ENCODE measurements around the gene CCND2. TPM values are rescaled to one million over a fixed set of nuclear protein-coding genes. Genes with fewer than 3 reads are reported as not detected.

CCND2 gene
- total RNA-seq, 1 donor from 2014 or later = 607 TPM

- intact Hi-C loops (cut with micrococcal nuclease) = no loop called here
- H3K9me3 Mint-ChIP-seq = no peaks in the 10 kb centered on the region
- no peak overlapping the region for H3K27ac Mint-ChIP-seq
- peaks cover 92% of the 10 kb centered on the region for H3K36me3 Mint-ChIP-seq (ENCODE audit: low read depth)
- H3K4me1 Mint-ChIP-seq = peaks cover 83% of the 10 kb centered on the region
- H3K4me3 Mint-ChIP-seq = no peak overlapping the region
- H3K27me3 Mint-ChIP-seq = no peaks in the 10 kb centered on the region
- no peak for DNase-seq
Measured at GRCh38 chr12:4285070-4285469, 11.5 kb downstream of the CCND2 start.

GRCh38 chr12:4286228-4286627 lies 12.7 kb downstream of the CCND2 start:
- intact Hi-C loops (cut with micrococcal nuclease) = no loop called here
- no peaks in the 10 kb centered on the region for H3K27me3 Mint-ChIP-seq
- peaks cover 94% of the 10 kb centered on the region for H3K36me3 Mint-ChIP-seq (ENCODE audit: low read depth)
- peak overlapping the region; percentile 80 for H3K27ac Mint-ChIP-seq
- peaks cover 80% of the 10 kb centered on the region for H3K4me1 Mint-ChIP-seq
- H3K9me3 Mint-ChIP-seq = no peaks in the 10 kb centered on the region
- no peak overlapping the region for H3K4me3 Mint-ChIP-seq
- DNase-seq = no peak

- H3K36me3 Mint-ChIP-seq (ENCODE audit: low read depth) = peaks cover 95% of the 10 kb centered on the region
- peak overlapping the region; percentile 2 for H3K4me3 Mint-ChIP-seq
- H3K27me3 Mint-ChIP-seq = no peaks in the 10 kb centered on the region
- H3K9me3 Mint-ChIP-seq = no peaks in the 10 kb centered on the region
- H3K27ac Mint-ChIP-seq = peak overlapping the region; percentile 80
- intact Hi-C loops (cut with micrococcal nuclease) = no loop called here
- peaks cover 82% of the 10 kb centered on the region for H3K4me1 Mint-ChIP-seq
- DNase-seq = no peak
Measured at GRCh38 chr12:4286771-4287317, 13.3 kb downstream of the CCND2 start.

- Mint-ChIP-seq H3K4me1 (peaks cover 80% of the 10 kb centered on the region), H3K27me3 (no peaks in the 10 kb centered on the region), H3K36me3 (ENCODE audit: low read depth) (peaks cover 93% of the 10 kb centered on the region), H3K9me3 (no peaks in the 10 kb centered on the region), H3K4me3 (peak overlapping the region; percentile 46), H3K27ac (peak overlapping the region; percentile 80)
- no peak for DNase-seq
- intact Hi-C loops (cut with micrococcal nuclease) = no loop called here
Measured at GRCh38 chr12:4287325-4288211, 14.0 kb downstream of the CCND2 start.

GRCh38 chr12:4288296-4289131 lies 15.0 kb downstream of the CCND2 start:
- peaks cover 93% of the 10 kb centered on the region for H3K36me3 Mint-ChIP-seq (ENCODE audit: low read depth)
- no peaks in the 10 kb centered on the region for H3K27me3 Mint-ChIP-seq
- H3K4me3 Mint-ChIP-seq = peak overlapping the region; percentile 46
- intact Hi-C loops (cut with micrococcal nuclease) = no loop called here
- DNase-seq = no peak
- no peaks in the 10 kb centered on the region for H3K9me3 Mint-ChIP-seq
- peak overlapping the region; percentile 80 for H3K27ac Mint-ChIP-seq
- peaks cover 84% of the 10 kb centered on the region for H3K4me1 Mint-ChIP-seq

- Mint-ChIP-seq H3K4me1 (peaks cover 84% of the 10 kb centered on the region), H3K36me3 (ENCODE audit: low read depth) (peaks cover 93% of the 10 kb centered on the region), H3K9me3 (no peaks in the 10 kb centered on the region), H3K4me3 (no peak overlapping the region), H3K27ac (no peak overlapping the region), H3K27me3 (no peaks in the 10 kb centered on the region)
- intact Hi-C loops (cut with micrococcal nuclease) = no loop called here
- no peak for DNase-seq
Measured at GRCh38 chr12:4289231-4289878, 15.8 kb downstream of the CCND2 start.

GRCh38 chr12:4289998-4290790 lies 16.6 kb downstream of the CCND2 start:
- DNase-seq = no peak
- no peaks in the 10 kb centered on the region for H3K27me3 Mint-ChIP-seq
- H3K9me3 Mint-ChIP-seq = no peaks in the 10 kb centered on the region
- intact Hi-C loops (cut with micrococcal nuclease) = no loop called here
- peak overlapping the region; percentile 31 for H3K27ac Mint-ChIP-seq
- peaks cover 85% of the 10 kb centered on the region for H3K4me1 Mint-ChIP-seq
- peaks cover 94% of the 10 kb centered on the region for H3K36me3 Mint-ChIP-seq (ENCODE audit: low read depth)
- H3K4me3 Mint-ChIP-seq = peak overlapping the region; percentile 9

- Mint-ChIP-seq H3K4me3 (peak overlapping the region; percentile 64), H3K9me3 (no peaks in the 10 kb centered on the region), H3K27ac (peak overlapping the region; percentile 74), H3K36me3 (ENCODE audit: low read depth) (peaks cover 91% of the 10 kb centered on the region), H3K4me1 (peaks cover 76% of the 10 kb centered on the region), H3K27me3 (no peaks in the 10 kb centered on the region)
- DNase-seq = no peak
- intact Hi-C loops (cut with micrococcal nuclease) = no loop called here
Measured at GRCh38 chr12:4292341-4293073, 18.9 kb downstream of the CCND2 start.

- no peak for DNase-seq
- H3K4me1 Mint-ChIP-seq = peaks cover 70% of the 10 kb centered on the region
- peak overlapping the region; percentile 64 for H3K4me3 Mint-ChIP-seq
- peaks cover 91% of the 10 kb centered on the region for H3K36me3 Mint-ChIP-seq (ENCODE audit: low read depth)
- intact Hi-C loops (cut with micrococcal nuclease) = no loop called here
- no peaks in the 10 kb centered on the region for H3K9me3 Mint-ChIP-seq
- H3K27ac Mint-ChIP-seq = peak overlapping the region; percentile 93
- no peaks in the 10 kb centered on the region for H3K27me3 Mint-ChIP-seq
Measured at GRCh38 chr12:4293299-4293965, 19.9 kb downstream of the CCND2 start.

GRCh38 chr12:4293966-4294505 lies 20.5 kb downstream of the CCND2 start:
- peak overlapping the region; percentile 93 for H3K27ac Mint-ChIP-seq
- peak overlapping the region; percentile 64 for H3K4me3 Mint-ChIP-seq
- no peak for DNase-seq
- no peaks in the 10 kb centered on the region for H3K9me3 Mint-ChIP-seq
- no peaks in the 10 kb centered on the region for H3K27me3 Mint-ChIP-seq
- peaks cover 66% of the 10 kb centered on the region for H3K4me1 Mint-ChIP-seq
- intact Hi-C loops (cut with micrococcal nuclease) = no loop called here
- H3K36me3 Mint-ChIP-seq (ENCODE audit: low read depth) = peaks cover 90% of the 10 kb centered on the region

GRCh38 chr12:4296751-4297150 lies 23.2 kb downstream of the CCND2 start:
- Mint-ChIP-seq H3K27me3 (no peaks in the 10 kb centered on the region), H3K4me1 (peaks cover 48% of the 10 kb centered on the region), H3K36me3 (ENCODE audit: low read depth) (peaks cover 88% of the 10 kb centered on the region), H3K4me3 (no peak overlapping the region), H3K27ac (no peak overlapping the region), H3K9me3 (no peaks in the 10 kb centered on the region)
- DNase-seq = no peak
- intact Hi-C loops (cut with micrococcal nuclease) = no loop called here

GRCh38 chr12:4297617-4298016 lies 24.1 kb downstream of the CCND2 start:
- H3K27ac Mint-ChIP-seq = peak overlapping the region; percentile 48
- H3K4me1 Mint-ChIP-seq = peaks cover 46% of the 10 kb centered on the region
- intact Hi-C loops (cut with micrococcal nuclease) = no loop called here
- no peak overlapping the region for H3K4me3 Mint-ChIP-seq
- H3K9me3 Mint-ChIP-seq = no peaks in the 10 kb centered on the region
- H3K27me3 Mint-ChIP-seq = no peaks in the 10 kb centered on the region
- no peak for DNase-seq
- H3K36me3 Mint-ChIP-seq (ENCODE audit: low read depth) = peaks cover 90% of the 10 kb centered on the region

Measured in activated CD4-positive, alpha-beta T cell treated with anti-CD3 and anti-CD28 coated beads, Interleukin-2, amount 10 ng/mL, durations not matched to agents 24 days and 14 days (primary cell).